Heart left ventricle (tissue), 16 donors: ENCODE data around the gene RNF215. TPM values are rescaled to one million over a fixed set of nuclear protein-coding genes. Genes with fewer than 3 reads are reported as not detected.
"Not testable (repeated sequence)": the region's sequence is repeated elsewhere in the genome, so short reads cannot be mapped to it uniquely, and the experiment has no call there.

Source experiments
- ATAC-seq, 4 donors: fragments of 200-7000 bp; cut with Tn5 transposase; one replicate each; pipeline ENCODE4 v1.9.1; 2020 to 2022; ENCODE audit warnings: moderate library complexity in 4 of 4, mild to moderate bottlenecking in 3 of 4, moderate number of reproducible peaks in 1 of 4
- DNase-seq, 5 donors: peaks; one replicate each; pipeline ENCODE4 v3.0.0-alpha.2; 2020
- H3K27ac ChIP-seq, 12 donors: fragments of 200-600 bp; sonication (generic) in 4 of 12; one replicate each; pipeline versions ENCODE4 v1.5.0 to v1.8.0; 2016 to 2022; ENCODE audit warnings: mild to moderate bottlenecking in 2 of 12
- H3K27me3 ChIP-seq, 9 donors: fragments of 200-600 bp; sonication (generic) in 2 of 9; one replicate each; pipeline versions ENCODE4 v1.5.1 to v1.8.0; 2016 to 2022; ENCODE audit warnings: mild to moderate bottlenecking in 3 of 9
- H3K36me3 ChIP-seq, 9 donors: fragments of 200-600 bp; sonication (generic) in 2 of 9; one replicate each; pipeline versions ENCODE4 v1.5.0 to v1.8.0; 2018 to 2022; ENCODE audit warnings: mild to moderate bottlenecking in 2 of 9
- H3K4me1 ChIP-seq, 12 donors: fragments of 200-600 bp; sonication (generic) in 4 of 12; one replicate each; pipeline versions ENCODE4 v1.5.0 to v1.8.0; 2016 to 2022; ENCODE audit warnings: mild to moderate bottlenecking in 3 of 12
- H3K4me3 ChIP-seq, 12 donors: fragments of 200-600 bp; sonication (generic) in 4 of 12; one replicate each; pipeline versions ENCODE4 v1.5.0 to v1.8.0; 2017 to 2022; ENCODE audit warnings: mild to moderate bottlenecking in 9 of 12, moderate library complexity in 4 of 12
- H3K9me3 ChIP-seq, 12 donors: fragments of 200-600 bp; sonication (generic) in 4 of 12; one replicate each; pipeline versions ENCODE4 v1.5.0 to v1.8.0; 2016 to 2022; ENCODE audit warnings: mild to moderate bottlenecking in 1 of 12
- CTCF ChIP-seq, 12 donors: fragments of 200-600 bp; sonication (generic) in 4 of 12; IDR thresholded peaks; one replicate each; pipeline versions ENCODE4 v1.5.0 to v1.8.0; 2018 to 2022; ENCODE audit warnings: antibody characterized with exemption in 12 of 12, mild to moderate bottlenecking in 5 of 12
- POLR2A ChIP-seq, 2 donors: fragments of 450-650 bp; IDR thresholded peaks; one replicate each; pipeline ENCODE4 v1.6.1; 2017; ENCODE audit warnings: antibody characterized with exemption in 2 of 2, mild to moderate bottlenecking in 2 of 2, moderate library complexity in 2 of 2
- WGBS, 4 donors: extraction: QIAGEN DNeasy Blood & Tissue Kit in 2 of 4; methylation state at CpG; one replicate each; pipeline versions ENCODE4 v1.1.5 to v1.1.7; 2013 to 2018; 5-methylcytosine and 5-hydroxymethylcytosine counted together
- intact Hi-C, 10 donors: fragments of 100-400 bp; cut with DNase I; formaldehyde crosslinking; loops; one replicate each; pipeline versions ENCODE4 v1.11.1 to v1.14.2; 2022
- polyA plus RNA-seq, 2 donors: library from polyadenylated mRNA; stranded (reverse); fragments of 200-250 nt; gene quantifications; one replicate each; pipeline ENCODE4 v1.2.3, GENCODE V29; 2013
- total RNA-seq, 9 donors: library from RNA; depleted of rRNA in 2 of 9; stranded (reverse); fragments of >200 nt in 2 of 9; fragmentation: NEBNext Ultra II Directional in 3 of 9; extraction: Animal tissue kit (Norgen Biotek cat#: 25700) in 3 of 9; gene quantifications; one replicate each; pipeline versions ENCODE4 v1.1.0 to v1.2.4, GENCODE V29; 2016 to 2023
- donor health status: ischemic (EF 13 %, LVEDD 7.1; RV severe dilation, severe dysfunction).
- donor health status: healthy with polysubstance abuse.
- donor health status: DM: no; HTN: yes; CAD: no.
- donor health status: DM: no; HTN: no; CAD: no.
- donor health status: ischemic (EF 25% LVEDD 6.9; RV normal size, moderate dysfunction).
- donor health status: ischemic (EF 25% LVEDD 5.7; RV mildly dilated, moderate dysfunction).
- donor health status: healthy.
- donor health status: DM: yes; HTN: yes; CAD: no.
- donor health status: ischemic (EF 35%, LVEDD 5.7; RV mildly dilated, moderate dysfunction).
- donor health status: nonischemic (EF 11% LVEDD 7.7; RV severe dilation, severe dysfunction).
- donor health status: DM: yes; HTN: yes; CAD: no.
- donor health status: PGD.
- donor health status: ischemic (EF 29% LVEDD 5.4; RV normal size, mild dysfunction).
- donor health status: nonischemic (EF 23%, LVEDD 6.1; RV moderate dilation, normal function).

RNF215 gene
- total and polyA plus RNA-seq, 11 donors, result 3.3 to 12.2 (median 6.7) TPM

DNA sequence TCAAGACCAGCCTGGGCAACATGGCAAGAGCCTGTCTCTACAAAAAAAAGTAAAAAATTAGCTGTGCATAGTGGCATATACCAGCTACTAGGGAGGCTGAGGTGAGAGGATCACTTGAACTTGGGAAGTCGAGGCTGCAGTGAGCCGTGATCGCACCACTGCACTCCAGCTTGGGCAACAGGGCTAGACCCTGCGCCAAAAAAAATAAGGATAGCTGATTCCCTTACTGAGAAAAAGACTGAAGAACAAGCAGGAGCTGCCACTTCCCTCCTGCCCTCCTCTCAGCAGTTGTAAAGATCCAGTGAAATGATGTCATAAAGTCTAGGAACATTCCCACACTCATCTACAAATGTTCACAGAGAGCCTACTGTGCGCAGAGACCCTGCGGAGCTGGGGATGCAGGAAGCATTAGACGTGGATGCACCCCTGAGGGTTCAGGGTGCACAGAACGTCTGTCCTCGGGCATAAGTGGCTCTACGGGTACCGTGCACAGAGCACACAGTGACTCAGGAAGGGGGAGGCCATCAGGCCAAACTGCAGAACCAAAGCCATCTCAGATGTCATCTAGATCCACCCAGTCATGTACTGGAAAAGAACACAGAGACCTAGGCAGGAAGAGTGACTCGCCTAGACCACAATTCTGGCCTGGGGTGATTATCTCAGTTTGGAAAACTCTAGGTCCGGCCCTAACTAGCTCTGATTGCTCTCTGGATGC is 21.3 kb upstream of the RNF215 start:
- ATAC-seq (peak in 2 of 4 donors; percentile 15 to 57), DNase-seq (no peak)
- H3K27me3 ChIP-seq, result no peaks in the 10 kb centered on the region
- H3K4me1 ChIP-seq, result no peaks in the 10 kb centered on the region
- intact Hi-C loops, result loop anchor here in 1 of 10 donors (10.0 kb wide), 1 partner anchor 426 kb away; no protein-coding TSS in a partner anchor
- no peak overlapping the region for H3K4me3 ChIP-seq
- no peaks in the 10 kb centered on the region for H3K9me3 ChIP-seq
- H3K36me3 ChIP-seq, result peaks cover 0 to 45% (median 7%) of the 10 kb centered on the region in 9 donors
- TF ChIP-seq CTCF (IDR thresholded peaks at IDR 0.05) (no peak), POLR2A (IDR thresholded peaks at IDR 0.05) (no peak)
- no peak overlapping the region for H3K27ac ChIP-seq
- 84 to 85% (median 84%) methylated on average over 9 to 13 of the region's 13 CpGs for WGBS, 4 donors

DNA sequence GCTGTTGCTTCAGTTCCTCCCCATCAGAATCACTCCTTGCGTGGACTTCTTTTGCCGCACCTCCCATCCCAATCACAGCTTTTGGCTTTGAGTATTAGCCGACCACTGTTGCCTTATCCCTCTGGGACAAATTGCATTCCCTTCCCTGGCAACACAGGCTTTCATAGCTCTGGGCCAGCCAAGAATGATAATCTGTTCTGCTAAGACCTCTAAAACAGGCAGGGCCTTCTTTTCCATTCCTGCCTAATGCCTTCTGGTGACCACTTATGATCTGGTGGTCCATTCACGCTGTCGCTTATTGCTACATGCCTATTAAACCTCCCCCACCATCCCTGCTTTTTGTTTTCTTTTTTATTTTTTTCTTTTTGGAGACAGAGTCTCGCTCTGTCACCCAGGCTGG is 19.2 kb upstream of the RNF215 start:
- no peak overlapping the region for H3K4me3 ChIP-seq
- H3K4me1 ChIP-seq, result no peaks in the 10 kb centered on the region
- H3K27ac ChIP-seq, result no peak overlapping the region
- no peaks in the 10 kb centered on the region for H3K27me3 ChIP-seq
- intact Hi-C loops, result loop anchor here in 1 of 10 donors (10.0 kb wide), 1 partner anchor 428 kb away; no protein-coding TSS in a partner anchor
- no peak for ATAC-seq
- DNase-seq, result no peak
- H3K36me3 ChIP-seq, result peaks cover 0 to 33% (median 6%) of the 10 kb centered on the region in 9 donors
- TF ChIP-seq POLR2A (IDR thresholded peaks at IDR 0.05) (no peak), CTCF (IDR thresholded peaks at IDR 0.05) (no peak)
- H3K9me3 ChIP-seq, result no peaks in the 10 kb centered on the region
- 73 to 88% (median 80%) methylated on average over 6 of the region's 6 CpGs for WGBS, 4 donors

DNA sequence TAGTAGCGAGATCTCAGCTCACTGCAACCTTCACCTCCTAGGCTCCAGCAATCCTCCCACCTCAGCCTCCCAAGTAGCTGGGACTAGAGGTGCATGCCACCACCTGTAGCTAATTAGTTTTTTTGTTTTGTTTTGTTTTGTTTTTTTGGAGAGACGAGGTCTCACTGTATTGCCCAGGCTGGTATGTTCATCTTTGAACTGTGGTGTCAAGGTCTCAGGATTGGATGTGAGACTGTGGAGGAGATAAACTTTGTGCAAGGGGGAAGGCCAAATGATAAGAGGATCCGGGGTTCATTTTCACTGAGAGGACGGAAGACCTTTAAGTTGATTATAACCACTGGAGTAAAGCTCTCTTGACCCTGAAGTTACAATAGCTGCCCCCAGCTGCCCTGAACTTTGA is 18.5 kb upstream of the RNF215 start:
- no peak for TF ChIP-seq POLR2A (IDR thresholded peaks at IDR 0.05)
- no peak for TF ChIP-seq CTCF (IDR thresholded peaks at IDR 0.05)
- ATAC-seq (no peak), DNase-seq (no peak)
- H3K27me3 ChIP-seq, result no peaks in the 10 kb centered on the region
- no peak overlapping the region for H3K4me3 ChIP-seq
- whole genome bisulfite sequencing, 4 donors, result 56 to 61% (median 58%) methylated on average over 4 of the region's 4 CpGs
- no peaks in the 10 kb centered on the region for H3K9me3 ChIP-seq
- no peaks in the 10 kb centered on the region for H3K4me1 ChIP-seq
- no peak overlapping the region for H3K27ac ChIP-seq
- H3K36me3 ChIP-seq, result peaks cover 0 to 33% (median 3%) of the 10 kb centered on the region in 9 donors
- intact Hi-C loops, result loop anchor here in 1 of 10 donors (10.0 kb wide), 1 partner anchor 429 kb away; no protein-coding TSS in a partner anchor

GRCh38 chr22:30404307-30404706 is 17.1 kb upstream of the RNF215 start:
- ATAC-seq, result no peak
- no peaks in the 10 kb centered on the region for H3K4me1 ChIP-seq
- no peaks in the 10 kb centered on the region for H3K9me3 ChIP-seq
- H3K27me3 ChIP-seq, result no peaks in the 10 kb centered on the region
- no peak for DNase-seq
- intact Hi-C loops, result loop anchor here in 1 of 10 donors (10.0 kb wide), 1 partner anchor 430 kb away; no protein-coding TSS in a partner anchor
- no peak overlapping the region for H3K27ac ChIP-seq
- no peak for TF ChIP-seq CTCF (IDR thresholded peaks at IDR 0.05)
- no peak for TF ChIP-seq POLR2A (IDR thresholded peaks at IDR 0.05)
- peaks cover 0 to 22% (median 0%) of the 10 kb centered on the region in 9 donors for H3K36me3 ChIP-seq
- WGBS, 4 donors, result 75 to 86% (median 78%) methylated on average over 6 of the region's 6 CpGs
- H3K4me3 ChIP-seq, result no peak overlapping the region

- intact Hi-C loops, result loop anchor here in 1 of 10 donors (10.0 kb wide), 1 partner anchor 432 kb away; no protein-coding TSS in a partner anchor
- ATAC-seq, result not testable (repeated sequence)
- 95 to 98% (median 96%) methylated on average over 5 of the region's 5 CpGs for WGBS, 4 donors
Observed at GRCh38 chr22:30402766-30403104, 15.5 kb upstream of the RNF215 start.

More at GRCh38 chr22:30402766-30403104, 15.5 kb upstream of the RNF215 start:
- H3K27me3 ChIP-seq, H3K4me1 ChIP-seq, H3K4me3 ChIP-seq, H3K27ac ChIP-seq, H3K9me3 ChIP-seq, H3K36me3 ChIP-seq, DNase-seq: not testable (repeated sequence)
